HG02970 (cell line): ENCODE measurements around the gene DDX51.
"Not testable (repeated sequence)": the region's sequence is repeated elsewhere in the genome, so short reads cannot be mapped to it uniquely, and the experiment has no call there.

Source experiments
- ATAC-seq: cut with Tn5 transposase; IDR thresholded peaks from one replicate; pipeline ENCODE4 v1.9.1; 2021; ENCODE audit warnings: mild to moderate bottlenecking, moderate library complexity, moderate number of reproducible peaks; ENCODE audit not compliant: unreplicated experiment, low FRiP score

The DDX51 gene

GRCh38 chr12:132125736-132126135, 18.4 kb downstream of the DDX51 start:
- no peak for ATAC-seq

- no peak for ATAC-seq
These were observed 19.2 kb downstream of the DDX51 start for GRCh38 chr12:132124766-132125425.

GRCh38 chr12:132123970-132124765, 20.0 kb downstream of the DDX51 start:
- no peak for ATAC-seq

- ATAC-seq = no peak
These were observed 22.8 kb downstream of the DDX51 start for GRCh38 chr12:132121283-132121682.

GRCh38 chr12:132118876-132119275, 25.2 kb downstream of the DDX51 start:
- no peak for ATAC-seq

- ATAC-seq = no peak
These were observed 26.6 kb downstream of the DDX51 start for GRCh38 chr12:132117558-132117875.

GRCh38 chr12:132116709-132117557, 27.2 kb downstream of the DDX51 start:
- ATAC-seq = no peak

GRCh38 chr12:132115500-132115899, 28.6 kb downstream of the DDX51 start:
- ATAC-seq = no peak

- no peak for ATAC-seq
These were observed 29.5 kb downstream of the DDX51 start for GRCh38 chr12:132114667-132115066.

- ATAC-seq = no peak
These were observed 32.3 kb downstream of the DDX51 start for GRCh38 chr12:132111654-132112304.

GRCh38 chr12:132110677-132111076, 33.4 kb downstream of the DDX51 start:
- ATAC-seq = no peak

- no peak for ATAC-seq
These were observed 34.4 kb downstream of the DDX51 start for GRCh38 chr12:132109741-132110140.

GRCh38 chr12:132108211-132108832, 35.8 kb downstream of the DDX51 start:
- no peak for ATAC-seq

GRCh38 chr12:132106921-132107320, 37.2 kb downstream of the DDX51 start:
- no peak for ATAC-seq

GRCh38 chr12:132105467-132105866, 38.7 kb downstream of the DDX51 start:
- ATAC-seq = no peak

- no peak for ATAC-seq
These were observed 40.4 kb downstream of the DDX51 start for GRCh38 chr12:132103542-132104308.

GRCh38 chr12:132103072-132103471, 41.0 kb downstream of the DDX51 start:
- not testable (repeated sequence) for ATAC-seq

GRCh38 chr12:132102297-132102696, 41.8 kb downstream of the DDX51 start:
- no peak for ATAC-seq

- no peak for ATAC-seq
These were observed 43.6 kb downstream of the DDX51 start for GRCh38 chr12:132100306-132101065.
